Pancreas (tissue), 10 donors: ENCODE measurements around the gene TMEM129. TPM values are rescaled to one million over a fixed set of nuclear protein-coding genes. Genes with fewer than 3 reads are reported as not detected.

Source experiments
- ATAC-seq, 4 donors: fragments of 200-7000 bp; cut with Tn5 transposase; one replicate each; pipeline versions ENCODE4 v1.8.0 to v1.9.1; 2020; ENCODE audit warnings: mild to moderate bottlenecking in 4 of 4, moderate library complexity in 4 of 4
- DNase-seq, 6 donors: peaks; one replicate each; pipeline ENCODE4 v3.0.0-alpha.2; 2020
- FAIRE-seq: peaks from 2 replicates; lab custom pipeline; 2012; peaks lifted over from hg19 to GRCh38; lab: Jason Lieb, UNC
- H3K27ac ChIP-seq, 4 donors: fragments of 200-600 bp; sonication (generic); 1 replicate in 3 of 4; 2 replicates in 1 of 4; pipeline versions ENCODE4 v1.5.0 to v1.8.0; 2020
- H3K27me3 ChIP-seq, 4 donors: fragments of 200-600 bp; one replicate each; pipeline ENCODE4 v1.8.0; 2021
- H3K36me3 ChIP-seq, 3 donors: fragments of 200-600 bp; sonication (generic) in 1 of 3; one replicate each; pipeline versions ENCODE4 v1.5.0 to v1.8.0; 2020 to 2021
- H3K4me1 ChIP-seq, 3 donors: fragments of 200-600 bp; one replicate each; pipeline ENCODE4 v1.8.0; 2021
- H3K4me3 ChIP-seq, 4 donors: fragments of 200-600 bp; sonication (generic) in 2 of 4; one replicate each; pipeline versions ENCODE4 v1.5.0 to v1.8.0; 2020 to 2021
- H3K9me3 ChIP-seq, 4 donors: fragments of 200-600 bp; one replicate each; pipeline ENCODE4 v1.8.0; 2021
- CTCF ChIP-seq, 4 donors: fragments of 200-600 bp; sonication (generic) in 3 of 4; IDR thresholded peaks; one replicate each; pipeline versions ENCODE4 v1.5.0 to v1.8.0; 2021; ENCODE audit warnings: antibody characterized with exemption in 4 of 4
- WGBS, 2 donors: extraction: QIAGEN DNeasy Blood & Tissue Kit; methylation state at CpG; one replicate each; pipeline ENCODE4 v1.1.7; 2013; 5-methylcytosine and 5-hydroxymethylcytosine counted together
- intact Hi-C, 3 donors: fragments of 100-400 bp; cut with DNase I; formaldehyde crosslinking; loops; one replicate each; pipeline versions ENCODE4 v1.11.1 to v1.14.2; 2022
- polyA plus RNA-seq, 2 donors: library from polyadenylated mRNA; stranded (reverse); fragments of 200-250 nt; gene quantifications; one replicate each; pipeline ENCODE4 v1.2.3, GENCODE V29; 2013
- total RNA-seq, 6 donors: library from RNA; stranded (reverse); fragmentation: NEBNext Ultra II Directional in 4 of 6; extraction: Animal tissue kit (Norgen Biotek cat#: 25700) in 4 of 6; gene quantifications; one replicate each; pipeline versions ENCODE4 v1.2.1 to v1.2.4, GENCODE V29; 2021 to 2023
- donor health status: healthy with polysubstance abuse.
- donor health status: DM: no; HTN: no; CAD: no; lungs with moderate emphysema.
- donor health status: DM: no; HTN: no; CAD: no.
- donor health status: control.
- donor health status: control.
- donor health status: Bipolar disorder and iron deficiency.
- donor health status: DM: yes; HTN: yes; CAD: no.
- donor health status: DM: no; HTN: no; CAD: no.
- donor health status: DM: no; HTN: no; CAD: no.
- donor health status: DM: yes; HTN: yes; CAD: no.

TMEM129 gene
- total and polyA plus RNA-seq, 8 donors = 17.2 to 32.7 (median 20.0) TPM

- intact Hi-C loops = no loop called here
- H3K27me3 ChIP-seq = no peaks in the 10 kb centered on the region
- DNase-seq (no peak), FAIRE-seq (no peak), ATAC-seq (no peak)
- no peaks in the 10 kb centered on the region for H3K4me1 ChIP-seq
- TF ChIP-seq CTCF (IDR thresholded peaks at IDR 0.05) = no peak
- H3K27ac ChIP-seq = no peak overlapping the region
- H3K36me3 ChIP-seq = no peaks in the 10 kb centered on the region
- 80 to 82% methylated on average over 17 to 19 of the region's 19 CpGs for WGBS, 2 donors
- H3K9me3 ChIP-seq = no peaks in the 10 kb centered on the region
- H3K4me3 ChIP-seq = no peak overlapping the region
These were observed 38.2 kb upstream of the TMEM129 start for GRCh38 chr4:1759170-1759817.

DNA sequence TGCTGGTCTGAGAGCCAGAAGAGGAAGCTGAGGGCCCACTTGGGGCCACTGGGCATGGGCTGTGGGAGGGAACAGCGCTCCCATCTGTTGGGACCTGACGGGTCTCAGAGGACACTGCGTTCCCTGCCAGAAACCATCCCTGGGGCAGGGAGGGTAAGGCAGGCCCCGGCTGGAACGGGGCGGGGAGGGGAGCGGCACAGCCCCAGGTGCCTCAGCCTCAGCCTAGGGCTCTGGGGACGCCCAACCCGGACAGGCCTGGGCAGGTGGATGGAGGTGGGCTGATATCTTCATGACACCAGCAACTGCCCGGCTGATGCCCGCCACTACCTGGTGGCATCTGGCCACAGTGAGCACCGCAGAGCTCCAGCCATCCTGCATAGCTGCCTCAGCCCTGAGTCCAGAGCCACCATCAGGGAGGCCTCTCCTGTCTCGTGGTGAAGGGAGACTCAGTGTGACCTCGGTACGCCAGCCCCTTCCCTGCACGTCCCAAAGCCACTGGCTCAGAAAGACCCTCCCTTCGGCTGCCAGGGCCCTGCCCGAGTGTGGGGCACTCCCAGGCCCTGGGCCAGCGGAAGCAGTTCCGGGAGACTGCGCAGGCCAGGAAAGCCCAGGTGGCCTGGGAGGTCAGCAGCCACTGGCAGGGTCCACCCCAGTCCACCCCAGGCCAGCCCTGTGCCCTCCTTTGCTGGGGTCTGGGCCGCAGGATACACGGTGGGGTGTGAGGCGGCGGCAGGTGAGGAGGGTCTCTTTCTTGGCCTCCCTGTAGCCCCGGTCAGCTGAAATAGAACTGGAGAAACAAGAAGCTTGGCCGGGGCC, 37.4 kb upstream of the TMEM129 start:
- no peak for TF ChIP-seq CTCF (IDR thresholded peaks at IDR 0.05)
- H3K9me3 ChIP-seq = no peaks in the 10 kb centered on the region
- intact Hi-C loops = no loop called here
- ATAC-seq = no peak
- H3K4me1 ChIP-seq = no peaks in the 10 kb centered on the region
- no peak overlapping the region for H3K27ac ChIP-seq
- WGBS, 2 donors = 82 to 92% methylated on average over 26 to 27 of the region's 27 CpGs
- H3K36me3 ChIP-seq = no peaks in the 10 kb centered on the region
- FAIRE-seq = no peak
- no peak overlapping the region for H3K4me3 ChIP-seq
- no peak for DNase-seq
- H3K27me3 ChIP-seq = no peaks in the 10 kb centered on the region

GRCh38 chr4:1757836-1758235, 36.7 kb upstream of the TMEM129 start:
- Histone ChIP-seq H3K4me1 (no peaks in the 10 kb centered on the region), H3K27ac (no peak overlapping the region), H3K4me3 (no peak overlapping the region), H3K36me3 (no peaks in the 10 kb centered on the region), H3K27me3 (no peaks in the 10 kb centered on the region), H3K9me3 (no peaks in the 10 kb centered on the region)
- WGBS, 2 donors = 58 to 61% methylated on average over 17 of the region's 17 CpGs
- no peak for FAIRE-seq
- intact Hi-C loops = no loop called here
- no peak for TF ChIP-seq CTCF (IDR thresholded peaks at IDR 0.05)
- no peak for DNase-seq
- ATAC-seq = no peak

DNA sequence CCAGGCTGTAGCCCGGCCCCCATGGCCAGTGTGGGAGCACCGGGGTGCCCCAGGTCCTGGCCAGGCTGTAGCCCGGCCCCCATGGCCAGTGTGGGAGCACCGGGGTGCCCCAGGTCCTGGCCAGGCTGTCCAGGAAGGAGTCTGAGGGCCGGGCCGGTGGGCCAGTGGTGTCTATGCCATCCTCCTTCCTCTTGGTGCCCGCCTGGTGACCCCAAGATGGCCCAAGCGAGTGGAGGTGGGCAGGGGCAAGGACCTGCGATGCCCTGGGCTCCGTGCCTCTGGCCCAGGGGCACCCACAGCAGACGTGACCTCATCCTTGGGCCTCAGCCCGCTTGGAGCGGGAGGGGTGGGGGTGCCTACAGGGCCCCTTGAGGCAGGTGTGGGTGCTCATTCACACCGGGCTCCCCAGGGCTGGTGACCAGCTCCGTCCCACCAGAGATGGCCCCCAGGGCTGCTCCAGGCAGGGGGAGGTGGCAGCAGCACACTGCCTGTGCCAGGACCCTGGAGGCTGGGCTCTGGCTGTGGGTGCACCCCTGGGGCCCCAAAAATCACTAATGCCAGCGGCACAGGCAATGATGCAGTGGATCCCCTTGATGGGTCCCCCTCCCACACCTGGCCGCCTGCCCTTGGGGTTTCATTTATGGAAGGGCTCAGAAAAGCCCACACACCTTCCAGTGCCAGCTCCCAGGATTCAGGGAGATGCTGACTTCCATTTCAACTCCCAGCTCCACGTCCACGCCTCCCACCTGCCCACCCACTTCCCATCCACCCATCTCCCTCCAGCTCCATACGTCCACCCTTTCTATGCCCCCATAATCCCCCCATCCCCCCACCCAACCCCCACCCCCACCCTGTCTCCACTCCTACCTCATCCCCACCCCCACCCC, 36.0 kb upstream of the TMEM129 start:
- TF ChIP-seq CTCF (IDR thresholded peaks at IDR 0.05) = no peak
- intact Hi-C loops = no loop called here
- ATAC-seq (no peak), FAIRE-seq (no peak), DNase-seq (no peak)
- H3K9me3 ChIP-seq = no peaks in the 10 kb centered on the region
- H3K27ac ChIP-seq = no peak overlapping the region
- H3K4me3 ChIP-seq = no peak overlapping the region
- no peaks in the 10 kb centered on the region for H3K36me3 ChIP-seq
- H3K4me1 ChIP-seq = no peaks in the 10 kb centered on the region
- no peaks in the 10 kb centered on the region for H3K27me3 ChIP-seq
- 74 to 83% methylated on average over 14 to 20 of the region's 20 CpGs for WGBS, 2 donors
